Fibroblast of the conjunctiva (primary cell): ENCODE results near the gene SPAG9.
"Not testable (repeated sequence)": the region's sequence is repeated elsewhere in the genome, so short reads cannot be mapped to it uniquely, and the experiment has no call there.

Experiments used
- DNase-seq: peaks from one replicate; pipeline ENCODE4 v3.0.0-alpha.2; 2010; ENCODE audit warnings: low read depth

Gene SPAG9

GRCh38 chr17:51142597-51142996 is 21.9 kb upstream of the SPAG9 start:
- DNase-seq = no peak

- DNase-seq = no peak
Observed at GRCh38 chr17:51135956-51136355, 15.3 kb upstream of the SPAG9 start.

GRCh38 chr17:51133365-51133764 is 12.7 kb upstream of the SPAG9 start:
- DNase-seq = no peak

DNA sequence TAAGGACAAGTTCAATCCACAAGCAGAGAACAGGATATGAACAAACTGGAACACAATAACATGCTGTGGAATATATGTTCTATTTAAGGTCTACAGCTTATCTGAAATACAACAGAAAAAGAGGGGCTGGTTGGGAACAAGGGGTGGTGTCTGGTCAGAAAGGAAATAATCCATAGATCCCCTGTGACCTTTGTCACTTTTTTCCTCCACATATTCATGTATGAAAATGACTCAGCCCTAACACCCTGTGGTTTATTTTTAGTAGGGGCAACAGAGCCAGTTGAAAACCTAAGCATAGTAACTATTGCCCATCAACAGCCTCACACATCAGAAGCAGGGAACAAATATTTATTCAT is 12.3 kb upstream of the SPAG9 start:
- no peak for DNase-seq

DNA sequence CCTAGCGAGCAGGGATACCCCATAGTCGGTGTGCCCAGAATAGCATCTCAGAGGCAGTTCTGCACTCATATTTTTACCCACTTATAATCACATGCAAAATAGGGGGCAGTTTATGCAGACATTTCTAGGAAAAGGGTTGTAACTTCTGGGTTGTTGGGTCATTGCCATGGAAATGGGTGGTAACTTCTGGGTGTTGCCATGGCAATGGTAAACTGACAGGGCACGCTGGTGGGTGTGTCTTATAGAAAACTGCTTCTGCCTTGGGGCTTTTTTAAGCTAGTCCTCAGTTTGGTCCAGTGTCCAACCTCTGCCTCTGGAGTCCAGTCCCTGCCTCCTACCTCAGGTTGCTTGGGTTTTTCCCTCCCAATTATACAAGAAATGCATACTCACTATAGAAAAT is 7.4 kb upstream of the SPAG9 start:
- DNase-seq = no peak

DNA sequence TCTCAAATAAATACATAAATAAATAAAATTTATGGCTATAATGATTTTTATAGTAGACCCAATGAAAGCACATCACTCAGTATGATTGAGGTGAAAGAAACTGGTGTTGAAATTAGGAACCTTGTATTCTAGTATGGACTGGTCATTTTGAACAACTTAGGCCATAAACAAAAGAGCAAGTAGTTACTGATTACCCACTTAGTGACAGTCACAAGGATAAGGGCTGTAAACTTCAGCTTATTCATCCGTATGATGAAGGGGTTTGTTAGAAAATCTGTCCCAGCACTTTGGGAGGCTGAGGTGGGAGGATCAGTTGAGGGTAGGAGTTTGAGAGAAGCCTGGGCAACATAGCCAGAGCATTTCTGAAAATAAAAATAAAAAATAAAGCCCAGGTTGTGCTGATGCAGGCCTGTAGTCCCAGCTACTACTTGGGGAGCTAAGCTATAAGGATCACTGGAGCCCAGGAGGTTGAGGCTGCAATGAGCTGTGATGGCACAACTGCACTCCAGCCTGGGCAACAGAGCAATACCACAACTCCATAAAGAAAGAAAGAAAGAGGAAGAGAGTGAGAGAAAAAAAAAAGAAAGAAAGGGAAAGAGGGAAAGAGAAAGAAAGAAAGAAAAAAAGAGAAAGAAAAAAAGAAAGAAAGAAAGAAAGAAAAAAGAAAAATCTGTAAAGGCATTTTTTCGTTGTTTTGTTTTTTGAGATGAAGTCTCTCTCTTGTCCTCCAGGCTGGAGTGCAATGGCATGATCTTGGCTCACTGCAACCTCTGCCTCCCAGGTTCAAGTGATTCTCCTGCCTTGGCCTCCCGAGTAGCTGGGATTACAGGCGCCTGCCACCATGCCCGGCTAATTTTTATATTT is 4.2 kb upstream of the SPAG9 start:
- DNase-seq = no peak

- DNase-seq = not testable (repeated sequence)
Observed at GRCh38 chr17:51122473-51123115, 1.9 kb upstream of the SPAG9 start.

GRCh38 chr17:51121620-51122472 is 1.2 kb upstream of the SPAG9 start:
- peak; percentile 85 for DNase-seq

- DNase-seq = no peak
Observed at GRCh38 chr17:51120357-51120738, 320 bp downstream of the SPAG9 start.

GRCh38 chr17:51119415-51120356 is 982 bp downstream of the SPAG9 start:
- peak; percentile 37 for DNase-seq

GRCh38 chr17:51118330-51119195 is 2.1 kb downstream of the SPAG9 start:
- no peak for DNase-seq

GRCh38 chr17:51115179-51115578 is 5.5 kb downstream of the SPAG9 start:
- no peak for DNase-seq

- peak; percentile 64 for DNase-seq
Observed at GRCh38 chr17:51112303-51113222, 8.1 kb downstream of the SPAG9 start.

DNA sequence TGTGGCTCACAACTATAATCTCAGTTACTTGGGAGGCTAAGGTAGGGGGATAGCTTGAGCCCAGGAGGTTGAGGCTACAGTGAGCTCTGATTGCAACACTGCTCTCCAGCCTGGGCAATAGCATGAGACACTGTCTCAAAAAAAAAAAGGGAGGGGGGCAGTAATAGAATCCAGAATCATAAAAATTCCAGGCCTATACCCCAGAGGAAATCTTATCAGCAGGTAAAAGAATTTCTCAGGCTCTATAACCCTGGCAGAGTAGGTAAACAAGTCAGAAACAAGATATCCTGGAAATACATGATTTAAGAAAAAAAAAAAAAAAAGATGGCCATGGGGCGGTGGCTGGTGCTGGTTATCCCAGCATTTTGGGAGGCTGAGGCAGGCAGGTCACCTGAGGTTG is 12.9 kb downstream of the SPAG9 start:
- DNase-seq = no peak

DNA sequence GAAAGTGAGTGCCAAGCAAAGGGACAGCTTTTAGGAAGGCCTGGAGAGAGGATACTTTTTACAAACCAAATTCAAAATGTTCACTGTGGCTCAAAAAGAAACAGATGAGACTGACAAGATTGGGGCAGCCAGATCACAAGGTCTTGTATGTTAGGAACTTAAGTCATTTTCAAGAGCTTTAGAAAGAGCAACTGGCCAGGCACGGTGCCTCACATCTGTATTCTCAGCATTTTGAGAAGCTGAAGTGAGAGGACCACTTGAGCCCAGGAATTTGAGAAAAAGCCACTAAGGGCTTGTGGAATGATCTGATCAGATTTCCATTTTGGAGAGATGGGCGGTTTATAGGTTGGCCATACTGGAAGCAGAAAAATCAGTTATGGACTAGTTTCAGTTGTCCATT is 17.2 kb downstream of the SPAG9 start:
- no peak for DNase-seq

DNA sequence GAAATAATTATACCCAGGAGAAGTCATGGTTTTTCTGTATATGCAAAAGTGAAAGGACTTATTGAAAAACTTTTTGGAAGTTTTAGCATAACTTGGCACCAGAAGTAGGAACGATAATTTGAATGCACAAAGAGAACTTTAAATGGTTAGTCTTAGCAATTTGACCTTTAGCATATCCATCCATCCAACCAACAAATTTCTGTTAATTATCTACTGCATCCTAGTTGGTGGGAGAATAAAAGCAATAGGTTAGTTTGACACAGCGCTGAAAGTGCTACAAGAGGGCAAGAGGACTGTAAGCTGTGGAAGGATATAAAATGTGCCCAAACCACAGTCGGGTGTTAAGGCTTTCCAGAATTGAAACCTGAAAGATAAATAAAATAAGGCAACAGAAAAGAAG is 17.6 kb downstream of the SPAG9 start:
- no peak for DNase-seq

DNA sequence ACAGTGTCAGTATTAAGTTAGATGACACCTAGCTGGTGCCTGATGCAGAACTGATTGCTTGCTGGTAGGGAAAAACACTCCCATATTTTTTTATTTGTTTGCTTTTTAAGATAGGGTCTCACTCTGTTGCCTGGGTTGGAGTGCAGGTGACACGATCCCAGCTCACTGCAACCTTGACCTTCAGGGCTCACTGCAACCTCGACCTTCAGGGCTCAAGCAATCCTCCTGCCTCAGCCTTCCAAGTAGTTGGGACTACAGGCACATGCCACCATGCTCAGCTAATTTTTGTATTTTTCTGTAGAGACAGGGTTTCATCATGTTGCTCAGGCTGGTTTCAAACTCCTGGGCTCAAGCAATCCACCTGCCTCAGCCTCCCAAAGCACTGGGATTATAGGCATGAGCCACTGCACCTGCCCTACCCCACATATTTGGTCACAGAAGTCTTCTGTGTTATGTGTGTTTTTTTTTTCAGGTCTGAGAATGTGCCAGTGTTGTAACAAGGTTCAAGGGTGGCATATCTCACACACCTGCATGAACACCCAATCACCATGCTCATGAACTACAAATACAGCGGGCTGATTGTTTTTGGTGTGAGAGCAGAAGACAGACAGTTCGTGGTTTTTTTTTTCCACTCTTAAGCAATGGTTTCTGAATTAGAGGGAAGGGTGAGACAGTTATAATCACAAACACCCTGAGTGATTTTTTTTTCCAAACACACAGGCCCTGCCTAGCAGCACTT is 22.8 kb downstream of the SPAG9 start:
- no peak for DNase-seq

- no peak for DNase-seq
Observed at GRCh38 chr17:51091635-51092034, 29.0 kb downstream of the SPAG9 start.

DNA sequence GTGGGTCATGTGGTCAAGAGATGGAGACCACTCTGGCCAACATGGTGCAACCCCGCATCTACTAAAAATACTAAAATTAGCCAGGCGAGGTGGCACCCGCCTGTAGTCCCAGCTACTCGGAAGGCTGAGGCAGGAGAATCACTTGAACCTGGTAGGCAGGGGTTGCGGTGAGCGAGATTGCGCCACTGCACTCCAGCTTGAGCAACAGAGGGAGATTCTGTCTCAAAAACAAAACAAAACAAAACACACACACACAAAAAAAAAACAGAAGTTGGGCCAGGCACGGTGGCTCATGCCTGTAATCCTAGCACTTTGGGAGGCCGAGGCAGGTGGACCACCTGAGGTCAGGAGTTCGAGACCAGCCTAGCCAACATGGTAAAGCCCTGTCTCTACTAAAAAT is 31.8 kb downstream of the SPAG9 start:
- not testable (repeated sequence) for DNase-seq
